Activated naive CD4-positive, alpha-beta T cell treated with anti-CD3 and anti-CD28 coated beads, Interleukin-2, amount 50 U/mL, for 24 hours (primary cell): ENCODE results near the gene OR4E1.
"Not testable (repeated sequence)": the region's sequence is repeated elsewhere in the genome, so short reads cannot be mapped to it uniquely, and the experiment has no call there.

Source experiments
- H3K27ac Mint-ChIP-seq: one replicate; pipeline ENCODE4 v1.8.0; 2021; ENCODE audit warnings: mild to moderate bottlenecking, mixed read lengths
- H3K27me3 Mint-ChIP-seq: one replicate; pipeline ENCODE4 v1.8.0; 2021; ENCODE audit warnings: mixed read lengths
- H3K36me3 Mint-ChIP-seq: one replicate; pipeline ENCODE4 v1.8.0; 2021; ENCODE audit warnings: mixed read lengths
- H3K4me1 Mint-ChIP-seq: one replicate; pipeline ENCODE4 v1.8.0; 2021; ENCODE audit warnings: mixed read lengths
- H3K4me3 Mint-ChIP-seq: one replicate; pipeline ENCODE4 v1.8.0; 2021; ENCODE audit warnings: mild to moderate bottlenecking, mixed read lengths
- H3K9me3 Mint-ChIP-seq: one replicate; pipeline ENCODE4 v1.8.0; 2021; ENCODE audit warnings: mixed read lengths

Gene OR4E1

DNA sequence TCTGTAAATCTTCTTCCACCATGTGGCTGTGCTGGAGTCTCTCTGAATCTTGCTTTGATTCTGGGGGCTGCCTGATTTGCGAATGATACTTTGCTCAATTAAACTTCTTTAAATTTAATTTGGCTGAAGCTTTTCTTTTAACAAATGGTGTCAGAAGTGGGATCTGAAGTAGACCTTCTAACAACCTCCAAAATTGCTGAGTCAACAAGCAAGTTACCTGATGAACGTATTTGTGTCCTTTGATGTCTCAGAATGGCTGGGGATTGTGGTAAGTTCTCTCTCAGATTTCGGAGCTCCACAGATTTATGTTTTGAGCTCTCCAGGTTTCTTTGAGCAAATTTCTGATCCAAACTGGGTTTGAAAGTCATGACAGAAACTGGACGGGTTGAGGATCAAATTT lies 1.9 kb upstream of the OR4E1 start:
- no peaks in the 10 kb centered on the region for H3K36me3 Mint-ChIP-seq
- peaks cover 15% of the 10 kb centered on the region for H3K27me3 Mint-ChIP-seq
- H3K27ac Mint-ChIP-seq: no peak overlapping the region
- no peak overlapping the region for H3K4me3 Mint-ChIP-seq
- no peaks in the 10 kb centered on the region for H3K9me3 Mint-ChIP-seq
- H3K4me1 Mint-ChIP-seq: no peaks in the 10 kb centered on the region

DNA sequence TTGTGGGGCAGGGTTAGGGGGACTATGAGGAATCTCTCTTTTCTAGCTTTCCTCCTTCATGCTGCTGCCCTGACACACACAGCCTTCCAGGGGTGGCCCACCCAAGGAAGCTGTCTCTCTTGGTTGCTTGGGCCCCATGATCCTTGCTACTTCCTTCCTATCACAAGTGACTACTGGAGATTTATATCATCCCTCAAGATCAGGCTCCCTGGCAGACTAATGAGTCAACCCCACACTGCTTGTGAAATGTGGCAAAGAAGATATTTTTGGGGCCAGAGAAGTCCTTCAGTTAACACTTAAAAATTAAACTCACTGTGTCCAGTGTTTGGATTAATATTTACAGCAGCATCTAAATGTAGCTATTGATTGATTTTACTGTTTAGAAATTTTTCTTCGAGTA lies 1.5 kb downstream of the OR4E1 start:
- Mint-ChIP-seq H3K27ac (no peak overlapping the region), H3K9me3 (no peaks in the 10 kb centered on the region), H3K27me3 (peaks cover 15% of the 10 kb centered on the region), H3K4me3 (no peak overlapping the region), H3K4me1 (no peaks in the 10 kb centered on the region), H3K36me3 (no peaks in the 10 kb centered on the region)

DNA sequence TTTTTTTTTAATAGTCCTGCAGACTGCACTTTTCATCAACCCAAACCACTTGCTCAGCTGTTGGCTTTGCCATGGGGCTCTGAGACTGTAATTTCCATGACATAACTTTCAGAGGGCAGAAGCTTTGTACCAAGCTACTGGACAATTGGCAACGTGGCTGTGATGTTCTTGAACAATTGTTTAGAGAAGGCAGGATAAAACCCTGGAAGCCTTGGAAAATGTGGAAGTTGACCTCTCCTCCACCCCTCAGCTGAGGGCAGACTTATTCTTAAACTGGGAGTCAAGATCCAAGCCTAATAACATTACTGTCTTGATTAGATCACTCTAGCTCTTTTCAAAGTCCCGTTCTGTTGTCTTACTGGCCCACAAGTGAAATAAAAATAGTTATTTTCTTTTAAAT lies 2.2 kb downstream of the OR4E1 start:
- Mint-ChIP-seq H3K27ac (no peak overlapping the region), H3K36me3 (no peaks in the 10 kb centered on the region)

GRCh38 chr14:21669284-21669683 lies 4.3 kb downstream of the OR4E1 start:
- Mint-ChIP-seq H3K4me1 (no peaks in the 10 kb centered on the region), H3K27me3 (peaks cover 18% of the 10 kb centered on the region), H3K9me3 (no peaks in the 10 kb centered on the region), H3K36me3 (peaks cover 1% of the 10 kb centered on the region), H3K27ac (no peak overlapping the region), H3K4me3 (no peak overlapping the region)

More for the DNA sequence above, 2.2 kb downstream of the OR4E1 start:
- no peak overlapping the region for H3K4me3 Mint-ChIP-seq
- no peaks in the 10 kb centered on the region for H3K9me3 Mint-ChIP-seq
- peaks cover 15% of the 10 kb centered on the region for H3K27me3 Mint-ChIP-seq
- no peaks in the 10 kb centered on the region for H3K4me1 Mint-ChIP-seq

DNA sequence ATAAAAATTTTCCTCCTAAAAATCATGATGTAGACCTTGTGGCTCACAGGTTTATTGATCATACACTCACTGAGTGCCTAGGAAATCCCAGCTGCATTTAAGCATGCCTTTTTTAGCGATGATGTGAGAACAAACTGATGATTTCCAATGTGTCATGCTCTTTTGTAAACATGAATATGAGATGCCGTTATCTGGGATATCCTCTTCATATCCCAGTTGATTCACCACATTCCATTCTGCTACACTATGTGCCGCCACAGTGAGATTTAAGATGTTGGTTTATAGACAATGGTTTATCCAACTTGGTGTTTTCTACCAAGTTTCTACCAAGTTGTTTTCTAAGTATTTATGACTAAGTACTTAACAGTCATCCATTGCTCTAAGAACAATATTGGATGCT lies 5.2 kb downstream of the OR4E1 start:
- H3K36me3 Mint-ChIP-seq: peaks cover 2% of the 10 kb centered on the region
- H3K4me1 Mint-ChIP-seq: no peaks in the 10 kb centered on the region
- H3K9me3 Mint-ChIP-seq: no peaks in the 10 kb centered on the region
- peaks cover 21% of the 10 kb centered on the region for H3K27me3 Mint-ChIP-seq
- no peak overlapping the region for H3K4me3 Mint-ChIP-seq
- H3K27ac Mint-ChIP-seq: no peak overlapping the region

GRCh38 chr14:21656980-21657379 lies 16.6 kb downstream of the OR4E1 start:
- H3K4me1 Mint-ChIP-seq: no peaks in the 10 kb centered on the region
- no peaks in the 10 kb centered on the region for H3K9me3 Mint-ChIP-seq
- no peak overlapping the region for H3K27ac Mint-ChIP-seq
- peaks cover 9% of the 10 kb centered on the region for H3K27me3 Mint-ChIP-seq
- no peaks in the 10 kb centered on the region for H3K36me3 Mint-ChIP-seq
- H3K4me3 Mint-ChIP-seq: no peak overlapping the region

GRCh38 chr14:21654215-21654614 lies 19.4 kb downstream of the OR4E1 start:
- Mint-ChIP-seq H3K27ac (no peak overlapping the region), H3K4me1 (no peaks in the 10 kb centered on the region), H3K9me3 (no peaks in the 10 kb centered on the region), H3K4me3 (no peak overlapping the region), H3K36me3 (no peaks in the 10 kb centered on the region), H3K27me3 (peaks cover 10% of the 10 kb centered on the region)

- Mint-ChIP-seq H3K27ac (no peak within 1 kb of the TSS), H3K4me3 (no peak within 1 kb of the TSS), H3K4me1 (no peaks in the 10 kb centered on the region), H3K27me3 (peaks cover 11% of the 10 kb centered on the region), H3K9me3 (no peaks in the 10 kb centered on the region), H3K36me3 (no peaks in the 10 kb centered on the region)
These were observed 20.2 kb downstream of the OR4E1 start, which contains the start of gene OR4E2 for GRCh38 chr14:21653331-21653885. OR4E2 (plus strand) TSS chr14:21653835; CDS start chr14:21665083, 11,248 bp downstream.

GRCh38 chr14:21652209-21652808 lies 21.3 kb downstream of the OR4E1 start:
- Mint-ChIP-seq H3K9me3 (no peaks in the 10 kb centered on the region), H3K36me3 (no peaks in the 10 kb centered on the region), H3K4me3 (no peak overlapping the region), H3K4me1 (no peaks in the 10 kb centered on the region), H3K27me3 (peaks cover 10% of the 10 kb centered on the region), H3K27ac (no peak overlapping the region)

DNA sequence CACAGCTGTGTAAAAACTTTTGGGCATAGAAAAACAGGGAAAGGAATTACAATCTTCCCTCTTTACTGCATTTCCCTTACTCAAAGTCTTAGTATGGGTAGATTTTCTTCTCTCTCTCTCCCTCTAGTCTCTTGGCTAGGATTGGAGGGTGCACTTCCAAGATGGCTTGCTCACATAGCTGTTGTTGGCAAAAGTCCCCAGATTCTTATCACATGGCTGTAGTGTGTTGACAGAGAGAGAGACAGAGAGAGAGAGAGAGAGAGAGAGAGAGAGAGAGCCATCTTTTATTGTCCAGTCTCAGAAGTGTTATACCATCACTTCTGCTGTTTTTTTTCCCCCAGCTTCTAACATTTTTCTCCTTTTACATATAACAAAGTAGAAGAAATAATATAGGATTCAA lies 26.2 kb downstream of the OR4E1 start:
- H3K36me3 Mint-ChIP-seq: no peaks in the 10 kb centered on the region
- H3K4me3 Mint-ChIP-seq: no peak overlapping the region
- H3K4me1 Mint-ChIP-seq: no peaks in the 10 kb centered on the region
- peaks cover 10% of the 10 kb centered on the region for H3K27me3 Mint-ChIP-seq
- no peak overlapping the region for H3K27ac Mint-ChIP-seq
- no peaks in the 10 kb centered on the region for H3K9me3 Mint-ChIP-seq

- Mint-ChIP-seq H3K4me1 (peaks cover 6% of the 10 kb centered on the region), H3K27me3 (no peaks in the 10 kb centered on the region), H3K27ac (no peak overlapping the region), H3K4me3 (peak overlapping the region; percentile 36), H3K9me3 (no peaks in the 10 kb centered on the region), H3K36me3 (no peaks in the 10 kb centered on the region)
These were observed 30.2 kb downstream of the OR4E1 start for GRCh38 chr14:21643407-21643806.

GRCh38 chr14:21642683-21643082 lies 30.9 kb downstream of the OR4E1 start:
- H3K27ac Mint-ChIP-seq: peak overlapping the region; percentile 55
- peaks cover 6% of the 10 kb centered on the region for H3K4me1 Mint-ChIP-seq
- H3K27me3 Mint-ChIP-seq: no peaks in the 10 kb centered on the region
- no peaks in the 10 kb centered on the region for H3K9me3 Mint-ChIP-seq
- peak overlapping the region; percentile 54 for H3K4me3 Mint-ChIP-seq
- no peaks in the 10 kb centered on the region for H3K36me3 Mint-ChIP-seq

GRCh38 chr14:21634840-21635239 lies 38.8 kb downstream of the OR4E1 start, which contains the start of gene OR10G2:
OR10G2 (minus strand) TSS chr14:21634940; CDS start chr14:21634842, 98 bp downstream.
- Mint-ChIP-seq H3K36me3 (no peaks in the 10 kb centered on the region), H3K4me3 (no peak within 1 kb of the TSS), H3K4me1 (no peaks in the 10 kb centered on the region), H3K27ac (no peak within 1 kb of the TSS), H3K27me3 (peaks cover 6% of the 10 kb centered on the region), H3K9me3 (no peaks in the 10 kb centered on the region)

GRCh38 chr14:21631084-21631483 lies 42.5 kb downstream of the OR4E1 start:
- Mint-ChIP-seq H3K27me3 (peaks cover 6% of the 10 kb centered on the region), H3K27ac (no peak overlapping the region), H3K9me3 (no peaks in the 10 kb centered on the region), H3K4me1 (no peaks in the 10 kb centered on the region), H3K4me3 (no peak overlapping the region), H3K36me3 (no peaks in the 10 kb centered on the region)

DNA sequence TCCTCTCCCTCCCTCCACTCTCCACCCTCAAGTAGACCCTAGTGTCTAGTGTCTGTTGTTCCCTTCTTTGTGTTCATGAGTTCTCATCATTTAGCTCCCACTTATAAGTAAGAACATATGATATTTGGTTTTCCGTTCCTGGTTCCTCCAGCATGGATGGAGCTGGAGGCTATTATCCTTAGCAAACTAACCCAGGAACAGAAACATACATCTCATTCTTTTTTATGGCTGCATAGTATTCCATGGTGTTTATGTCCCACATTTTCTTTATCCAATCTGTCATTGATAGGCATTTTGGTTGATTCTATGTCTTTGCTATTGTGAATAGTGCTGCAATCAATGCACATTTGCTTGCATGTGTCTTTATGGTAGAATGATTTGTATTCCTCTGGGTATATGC lies 43.1 kb downstream of the OR4E1 start:
- not testable (repeated sequence) for H3K27me3 Mint-ChIP-seq, H3K4me1 Mint-ChIP-seq, H3K4me3 Mint-ChIP-seq, H3K36me3 Mint-ChIP-seq, H3K9me3 Mint-ChIP-seq, H3K27ac Mint-ChIP-seq

- Mint-ChIP-seq H3K4me1 (no peaks in the 10 kb centered on the region), H3K36me3 (no peaks in the 10 kb centered on the region), H3K27ac (no peak overlapping the region), H3K9me3 (no peaks in the 10 kb centered on the region), H3K27me3 (peaks cover 9% of the 10 kb centered on the region), H3K4me3 (no peak overlapping the region)
These were observed 47.0 kb downstream of the OR4E1 start for GRCh38 chr14:21626491-21627230.
